Activated CD8-positive, alpha-beta memory T cell treated with anti-CD3 and anti-CD28 coated beads, Interleukin-2, amount 50 U/mL, for 48 hours (primary cell): ENCODE measurements around the gene TM7SF3.
"Not testable (repeated sequence)": the region's sequence is repeated elsewhere in the genome, so short reads cannot be mapped to it uniquely, and the experiment has no call there.

Experiments used
- DNase-seq: peaks from one replicate; pipeline ENCODE4 v3.0.0-alpha.2; 2020

TM7SF3 gene

DNA sequence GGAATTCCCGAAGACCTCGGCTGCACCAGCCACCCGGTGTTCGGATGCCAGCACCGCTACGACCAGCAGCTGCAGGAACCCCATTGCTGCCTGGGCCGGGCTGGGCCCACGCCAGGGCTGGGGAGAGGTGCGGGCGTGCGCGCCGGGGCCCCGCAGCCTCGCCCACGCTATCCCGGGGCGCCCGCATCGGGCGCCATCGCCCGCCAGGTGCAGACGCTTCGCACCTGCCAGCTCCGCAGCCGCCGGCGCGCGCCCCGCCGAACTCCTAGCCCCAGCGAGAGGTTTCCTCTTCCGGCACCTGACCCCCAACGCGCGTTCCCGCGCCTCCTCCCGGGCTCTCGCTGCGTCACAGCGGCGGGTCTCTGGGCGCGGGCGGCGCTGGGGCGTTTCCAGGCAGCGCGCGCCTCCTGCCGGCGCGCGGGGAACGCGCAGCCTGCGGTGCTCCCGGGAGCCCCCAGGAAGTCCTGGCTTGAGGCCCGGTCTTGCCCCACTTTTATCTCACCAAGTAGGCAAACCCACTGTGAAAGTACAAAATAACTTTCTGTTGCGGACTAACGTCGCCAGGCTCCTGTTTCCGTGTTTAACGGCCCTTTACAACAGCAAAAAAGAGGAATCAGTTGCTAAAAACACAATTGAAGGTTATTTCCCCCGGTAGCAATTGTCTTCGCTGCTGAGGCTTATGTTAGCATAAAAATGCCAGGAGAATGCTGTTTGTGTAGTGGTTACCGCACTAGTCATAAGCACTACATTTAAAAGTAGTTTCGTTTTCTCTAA is at the start of gene TM7SF3:
Gene TM7SF3 (minus strand): TSS at position 300 of the 774 bp plus-strand sequence. CDS start 216 bp downstream, at position 84.
- DNase-seq, result peak; percentile 96

- DNase-seq, result no peak
These were observed 49.2 kb upstream of the TM7SF3 start for GRCh38 chr12:27063250-27063851.

DNA sequence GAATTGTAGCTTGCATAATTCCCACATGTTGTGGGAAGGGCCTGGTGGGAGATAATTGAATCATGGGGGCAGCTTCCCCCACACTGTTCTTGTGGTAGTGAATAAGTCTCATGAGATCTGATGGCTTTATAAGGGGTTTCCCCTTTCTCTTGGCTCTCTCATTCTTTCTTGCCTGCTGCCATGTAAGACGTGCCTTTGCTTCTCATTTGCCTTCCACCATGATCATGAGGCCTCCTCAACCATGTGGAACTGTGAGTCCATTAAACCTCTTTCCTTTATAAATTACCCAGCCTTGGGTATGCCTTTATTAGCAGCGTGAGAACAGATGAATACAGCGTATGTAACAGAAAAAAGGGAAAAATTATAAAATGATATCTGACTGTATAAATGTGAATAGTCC is 47.1 kb upstream of the TM7SF3 start:
- no peak for DNase-seq

DNA sequence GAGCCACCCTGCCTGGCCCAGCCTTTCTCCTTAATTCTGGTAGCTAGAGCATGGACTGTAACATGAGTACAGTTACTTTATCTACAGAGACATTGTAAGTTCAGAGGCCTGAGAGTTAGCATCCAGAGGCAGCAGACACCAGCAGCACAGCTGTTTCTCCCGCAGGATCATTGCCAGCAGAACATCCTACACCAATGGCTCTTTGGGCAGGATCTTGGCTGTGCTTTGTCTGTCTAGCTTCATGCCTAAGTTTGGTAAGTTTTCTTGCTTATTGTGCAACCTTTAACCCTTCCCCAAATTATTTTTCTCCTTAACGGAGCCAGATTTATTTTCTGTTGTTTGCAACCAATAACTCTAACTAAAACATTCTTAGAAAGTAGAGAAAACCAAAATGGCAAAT is 46.6 kb upstream of the TM7SF3 start:
- DNase-seq, result no peak

GRCh38 chr12:27057543-27057942 is 43.4 kb upstream of the TM7SF3 start:
- no peak for DNase-seq

- no peak for DNase-seq
These were observed 41.8 kb upstream of the TM7SF3 start for GRCh38 chr12:27055966-27056365.

- no peak for DNase-seq
These were observed 38.6 kb upstream of the TM7SF3 start for GRCh38 chr12:27052742-27053141.

- no peak for DNase-seq
These were observed 38.0 kb upstream of the TM7SF3 start for GRCh38 chr12:27052176-27052575.

- DNase-seq, result no peak
These were observed 34.9 kb upstream of the TM7SF3 start for GRCh38 chr12:27048822-27049752.

DNA sequence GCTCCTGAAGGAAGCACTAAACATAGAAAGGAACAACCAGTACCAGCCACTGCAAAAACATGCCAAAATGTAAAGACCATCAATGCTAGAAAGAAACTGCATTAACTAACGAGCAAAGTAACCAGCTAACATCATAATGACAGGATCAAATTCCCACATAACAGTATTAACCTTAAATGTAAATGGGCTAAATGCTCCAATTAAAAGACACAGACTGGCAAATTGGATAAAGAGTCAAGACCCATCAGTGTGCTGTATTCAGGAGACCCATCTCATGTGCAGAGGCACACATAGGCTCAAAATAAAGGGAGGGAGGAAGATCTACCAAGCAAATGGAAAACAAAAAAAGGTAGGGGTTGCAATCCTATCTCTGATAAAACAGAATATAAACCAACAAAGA is 27.8 kb upstream of the TM7SF3 start:
- DNase-seq, result not testable (repeated sequence)

DNA sequence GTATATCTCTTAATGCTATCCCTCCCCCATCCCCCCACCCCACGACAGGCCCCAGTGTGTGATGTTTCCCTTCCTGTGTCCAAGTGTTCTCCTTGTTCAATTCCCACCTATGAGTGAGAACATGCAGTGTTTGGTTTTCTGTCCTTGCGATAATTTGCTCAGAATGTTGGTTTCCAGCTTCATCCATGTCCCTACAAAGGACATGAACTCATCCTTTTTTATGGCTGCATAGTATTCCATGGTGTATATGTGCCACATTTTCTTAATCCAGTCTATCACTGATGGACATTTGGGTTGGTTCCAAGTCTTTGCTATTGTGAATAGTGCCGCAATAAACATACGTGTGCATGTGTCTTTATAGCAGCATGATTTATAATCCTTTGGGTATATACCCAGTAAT is 26.5 kb upstream of the TM7SF3 start:
- DNase-seq, result not testable (repeated sequence)

DNA sequence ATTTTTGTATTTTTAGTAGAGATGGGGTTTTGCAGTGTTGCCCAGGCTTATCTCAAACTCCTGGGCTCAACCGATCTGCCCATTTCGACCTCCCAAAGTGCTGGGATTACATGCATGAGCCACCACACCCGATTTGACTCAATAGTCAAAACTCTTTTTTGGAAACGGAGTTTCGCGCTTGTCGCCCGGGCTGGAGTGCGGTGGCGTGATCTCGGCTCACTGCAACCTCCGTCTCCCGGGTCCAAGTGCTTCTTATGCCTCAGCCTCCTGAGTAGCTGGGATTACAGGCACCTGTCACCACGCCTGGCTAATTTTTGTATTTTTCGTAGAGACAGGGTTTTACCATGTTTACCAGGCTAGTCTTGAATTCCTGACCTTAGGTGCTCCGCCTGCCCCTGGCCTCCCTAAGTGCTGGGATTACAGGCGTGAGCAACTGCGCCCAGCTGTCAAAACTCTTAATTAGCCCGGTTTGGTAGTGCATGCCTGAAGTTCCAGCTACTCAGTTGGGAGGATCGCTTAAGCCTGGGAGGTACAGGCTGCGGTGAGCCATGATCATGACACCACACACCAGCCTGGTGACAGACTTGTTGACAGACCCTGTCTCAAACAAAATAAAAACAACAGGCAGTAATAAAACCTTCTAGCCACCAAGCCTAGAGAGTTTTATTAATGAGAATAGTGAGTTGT is 20.6 kb upstream of the TM7SF3 start:
- no peak for DNase-seq

DNA sequence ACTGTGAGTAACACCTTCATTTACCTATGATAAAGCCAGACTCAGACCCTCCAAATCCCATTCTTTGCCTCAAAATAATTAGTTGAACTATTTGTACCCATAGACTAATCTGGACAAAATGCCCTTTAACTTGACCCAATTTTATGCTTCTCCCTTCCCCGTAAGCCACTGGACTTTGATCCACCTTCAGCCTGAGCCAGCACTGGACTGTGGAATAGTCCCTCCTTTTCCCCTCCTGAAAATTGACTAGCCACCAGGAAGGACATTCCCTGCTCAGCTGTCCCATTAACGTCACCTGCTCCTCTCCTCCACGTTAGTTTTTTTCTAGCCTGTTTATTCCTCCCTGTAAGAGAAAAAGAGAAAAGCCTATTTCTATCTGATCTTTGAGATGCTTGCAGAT is 18.5 kb upstream of the TM7SF3 start:
- no peak for DNase-seq

GRCh38 chr12:27031531-27031930 is 17.3 kb upstream of the TM7SF3 start:
- DNase-seq, result no peak

GRCh38 chr12:27026257-27026656 is 12.1 kb upstream of the TM7SF3 start:
- DNase-seq, result no peak

- no peak for DNase-seq
These were observed 10.9 kb upstream of the TM7SF3 start for GRCh38 chr12:27025116-27025515.

DNA sequence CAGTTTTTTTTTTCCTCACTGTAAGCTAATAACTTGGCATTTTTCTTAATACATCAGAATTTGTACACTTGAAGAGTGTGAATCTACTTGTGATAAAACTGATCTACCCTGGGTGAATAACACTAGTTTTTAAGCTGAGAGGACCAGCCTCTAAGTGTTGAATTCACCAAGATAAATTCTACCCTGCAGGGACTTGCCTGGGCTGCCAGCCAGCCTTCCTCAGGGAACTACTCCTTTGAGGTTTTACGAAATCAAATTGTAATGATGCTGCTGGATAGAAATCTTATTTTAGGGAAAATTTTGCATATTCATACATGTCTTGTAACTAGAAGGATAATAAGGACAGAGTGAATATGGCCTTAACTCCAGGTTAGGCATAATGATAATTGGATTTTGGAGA is 10.1 kb upstream of the TM7SF3 start:
- no peak for DNase-seq

DNA sequence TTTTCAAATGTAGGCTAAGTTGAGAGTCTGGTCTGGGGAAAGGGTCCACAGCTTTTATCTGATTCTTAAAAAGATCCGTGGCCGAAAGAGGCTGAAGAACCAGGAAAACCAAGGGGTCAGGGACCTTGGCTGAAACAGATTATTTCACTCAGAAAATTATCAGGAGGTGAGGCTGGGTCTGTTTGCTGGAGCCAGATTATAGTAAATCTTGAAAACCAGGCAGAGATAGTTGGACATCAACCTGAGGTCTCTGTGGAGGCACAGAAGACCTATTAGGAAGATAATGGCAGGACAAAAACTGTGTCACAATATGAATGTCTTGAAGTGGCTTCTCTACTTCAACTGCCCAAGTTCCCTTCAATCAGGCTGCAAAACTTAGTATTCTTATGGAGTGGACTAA is 6.6 kb upstream of the TM7SF3 start:
- DNase-seq, result no peak

- DNase-seq, result no peak
These were observed 3.9 kb upstream of the TM7SF3 start for GRCh38 chr12:27018037-27018436.

- DNase-seq, result not testable (repeated sequence)
These were observed 3.1 kb upstream of the TM7SF3 start for GRCh38 chr12:27017163-27017823.

GRCh38 chr12:27015730-27016076 is 1.5 kb upstream of the TM7SF3 start:
- DNase-seq, result no peak
